GM21390 (cell line): Measurements from ENCODE around the gene WDR35.
A peak's percentile ranks its signal among the peaks of the same experiment; 100 is the strongest.
"Not testable (repeated sequence)": the region's sequence is repeated elsewhere in the genome, so short reads cannot be mapped to it uniquely, and the experiment has no call there.

ENCODE experiments used
- ATAC-seq: cut with Tn5 transposase; IDR thresholded peaks from one replicate; pipeline ENCODE4 v1.9.1; 2021; ENCODE audit not compliant: unreplicated experiment

Gene WDR35

GRCh38 chr2:19897623-19898245 lies 92.2 kb downstream of the WDR35 start:
- no peak for ATAC-seq

GRCh38 chr2:19895535-19895934 lies 94.4 kb downstream of the WDR35 start:
- no peak for ATAC-seq

DNA sequence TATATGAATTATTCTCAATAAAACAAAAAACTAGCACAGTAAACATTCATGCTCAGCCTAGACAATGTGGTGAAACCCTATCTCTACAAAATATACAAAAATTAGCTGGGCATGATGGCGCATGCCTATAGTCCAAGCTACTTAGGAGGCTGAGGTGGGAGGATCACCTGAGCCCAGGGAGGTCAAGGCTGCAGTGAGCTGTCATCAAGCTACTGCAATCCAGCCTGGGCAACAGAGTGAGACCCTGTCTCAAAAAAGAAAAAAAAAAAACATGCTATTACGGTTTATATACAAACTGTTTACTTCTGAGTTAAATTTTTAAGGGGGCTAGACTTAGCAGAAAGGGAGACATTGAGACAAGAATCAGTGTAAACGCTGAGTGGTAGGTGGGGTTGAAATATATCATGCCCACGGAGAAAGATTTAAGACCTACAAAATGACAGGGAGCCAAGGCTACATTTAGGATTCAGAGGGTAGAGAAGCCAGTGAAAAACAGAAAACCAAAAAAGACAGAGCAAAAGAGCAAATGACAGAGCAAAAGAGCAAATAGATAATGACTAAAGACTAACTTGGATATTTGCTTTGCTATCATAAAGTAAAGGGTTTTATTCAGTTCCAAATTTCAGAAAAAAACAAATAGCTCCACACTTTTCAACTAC lies 95.6 kb downstream of the WDR35 start:
- ATAC-seq = peak; percentile 26

DNA sequence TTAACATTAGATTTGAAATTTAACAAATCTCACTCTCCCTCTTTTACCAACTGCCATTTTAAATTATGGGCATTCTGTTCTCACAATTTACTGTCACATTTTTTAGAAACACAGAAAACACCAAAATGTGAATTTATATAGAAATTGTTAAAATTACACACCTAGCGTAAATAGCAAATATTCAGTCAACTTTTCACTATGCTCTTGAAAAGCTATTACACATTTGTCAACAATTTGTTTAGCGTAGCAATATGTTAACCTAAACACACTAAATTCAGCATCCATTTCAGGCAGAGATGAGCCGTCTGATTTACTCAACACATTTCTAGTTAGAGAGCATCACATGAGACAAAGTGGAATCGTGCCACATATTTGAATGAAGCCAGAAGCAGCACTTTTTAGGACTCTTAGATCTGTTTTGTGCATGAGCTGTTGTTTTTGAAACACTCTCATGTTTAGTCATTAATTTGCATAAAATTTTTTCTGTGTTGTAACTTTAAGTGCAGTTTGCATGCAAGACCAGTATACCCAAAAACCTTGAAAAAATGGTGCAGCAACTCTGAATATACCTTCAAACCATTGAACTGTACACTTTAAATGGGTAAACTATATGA lies 96.3 kb downstream of the WDR35 start:
- ATAC-seq = peak; percentile 69

DNA sequence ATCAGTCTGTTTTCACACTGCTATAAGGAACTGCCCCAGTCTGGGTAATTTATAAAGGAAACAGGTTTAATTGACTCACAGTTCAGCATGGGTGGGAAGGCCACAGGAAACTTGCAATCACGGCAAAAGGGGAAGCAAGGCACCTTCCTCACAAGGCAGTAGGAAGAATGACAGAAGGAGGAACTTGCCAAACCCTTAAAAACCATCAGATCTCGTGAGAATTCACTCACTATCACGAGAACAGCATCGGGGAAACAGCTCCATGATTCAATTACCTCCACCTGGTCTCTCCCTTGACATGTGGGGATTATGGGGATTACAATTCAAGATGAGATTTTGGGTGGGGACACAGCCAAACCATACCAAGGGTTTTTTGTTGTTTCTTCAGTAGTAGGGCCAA lies 97.9 kb downstream of the WDR35 start:
- not testable (repeated sequence) for ATAC-seq

DNA sequence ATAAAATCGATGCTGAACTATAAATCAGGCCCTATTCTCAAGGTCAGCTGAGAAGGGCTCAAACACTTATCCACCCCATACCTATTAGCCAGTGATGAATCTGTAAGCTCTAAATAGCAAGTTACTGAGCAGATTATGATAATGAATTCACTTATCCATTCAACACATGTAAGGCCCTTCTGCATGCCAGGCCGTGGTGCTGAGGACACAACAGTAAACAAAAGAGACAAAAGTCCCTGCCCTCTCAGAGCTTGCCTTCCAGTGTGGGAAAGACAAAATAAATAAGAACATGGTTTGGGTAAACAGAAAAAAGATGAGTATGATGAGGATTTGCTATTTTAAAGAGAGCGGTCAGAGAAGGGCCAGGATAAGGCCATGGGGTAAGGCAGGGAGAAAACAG lies 99.8 kb downstream of the WDR35 start:
- ATAC-seq = no peak

- ATAC-seq = no peak
Measured at GRCh38 chr2:19888831-19889230, 101.1 kb downstream of the WDR35 start.

GRCh38 chr2:19887510-19887909 lies 102.4 kb downstream of the WDR35 start:
- ATAC-seq = no peak

DNA sequence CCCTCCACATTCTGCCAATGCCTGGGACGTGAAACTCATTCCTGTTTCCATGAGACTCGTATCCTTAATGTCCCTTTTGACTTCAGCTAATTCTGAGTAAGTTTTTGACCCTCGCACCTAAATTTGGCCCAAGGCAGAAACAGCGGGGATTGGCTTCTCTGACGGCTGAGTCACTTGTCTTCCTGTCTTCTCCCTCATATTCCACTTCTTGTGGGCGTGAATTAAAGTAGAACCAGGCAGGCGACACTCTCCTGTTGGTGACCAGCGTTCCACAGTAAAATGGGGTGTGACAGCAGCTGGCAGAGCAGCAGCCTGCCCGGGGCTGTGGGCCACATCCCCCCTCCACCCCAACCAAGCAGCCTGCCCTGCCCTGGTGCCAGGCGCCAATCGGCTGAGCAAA lies 103.6 kb downstream of the WDR35 start:
- ATAC-seq = no peak

DNA sequence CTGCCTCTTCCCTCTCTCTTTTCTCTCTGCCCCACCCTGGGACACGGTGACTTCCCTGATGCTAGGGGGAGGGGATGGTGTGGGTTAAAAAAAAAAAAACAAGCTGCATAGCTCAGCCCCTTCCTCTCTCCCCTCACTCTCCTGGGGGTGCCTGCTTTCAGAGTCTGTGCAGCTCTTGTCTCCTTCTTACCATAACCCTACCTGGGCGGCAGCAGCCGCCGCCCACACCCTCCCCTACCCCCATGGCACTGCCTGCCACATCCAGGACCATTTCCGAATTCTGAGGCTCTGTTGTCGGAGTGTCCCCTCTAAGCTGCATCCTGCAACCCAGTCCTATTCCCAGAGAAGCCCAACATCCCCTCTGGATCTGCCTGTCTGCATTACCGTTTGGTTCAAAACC lies 104.1 kb downstream of the WDR35 start:
- no peak for ATAC-seq

GRCh38 chr2:19883971-19884720 lies 105.8 kb downstream of the WDR35 start:
- no peak for ATAC-seq

DNA sequence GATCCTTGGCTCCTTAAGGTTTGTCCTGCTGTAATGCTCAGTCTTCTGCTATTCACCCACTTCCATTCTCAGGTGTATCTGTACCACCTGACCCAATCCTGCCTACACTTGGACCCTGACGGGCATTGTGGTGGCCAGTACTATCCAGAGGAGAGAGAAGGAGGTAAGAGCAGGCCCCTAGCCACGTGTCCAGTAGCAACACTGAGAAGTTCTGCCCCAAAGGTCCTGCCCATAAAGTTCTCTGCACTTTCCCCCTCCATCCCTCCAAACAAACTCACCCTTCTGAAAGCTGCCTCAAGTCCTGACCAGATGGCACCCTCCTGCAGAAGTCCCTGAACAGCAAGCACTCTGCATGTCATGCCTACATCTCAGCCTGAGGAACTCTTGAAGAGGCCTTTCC lies 106.4 kb downstream of the WDR35 start:
- ATAC-seq = no peak

- no peak for ATAC-seq
Measured at GRCh38 chr2:19882286-19882685, 107.6 kb downstream of the WDR35 start.

GRCh38 chr2:19881908-19882265 lies 108.0 kb downstream of the WDR35 start:
- ATAC-seq = no peak

GRCh38 chr2:19881221-19881907 lies 108.5 kb downstream of the WDR35 start:
- no peak for ATAC-seq

GRCh38 chr2:19880191-19880590 lies 109.7 kb downstream of the WDR35 start:
- not testable (repeated sequence) for ATAC-seq

GRCh38 chr2:19879120-19879519 lies 110.8 kb downstream of the WDR35 start:
- ATAC-seq = no peak

DNA sequence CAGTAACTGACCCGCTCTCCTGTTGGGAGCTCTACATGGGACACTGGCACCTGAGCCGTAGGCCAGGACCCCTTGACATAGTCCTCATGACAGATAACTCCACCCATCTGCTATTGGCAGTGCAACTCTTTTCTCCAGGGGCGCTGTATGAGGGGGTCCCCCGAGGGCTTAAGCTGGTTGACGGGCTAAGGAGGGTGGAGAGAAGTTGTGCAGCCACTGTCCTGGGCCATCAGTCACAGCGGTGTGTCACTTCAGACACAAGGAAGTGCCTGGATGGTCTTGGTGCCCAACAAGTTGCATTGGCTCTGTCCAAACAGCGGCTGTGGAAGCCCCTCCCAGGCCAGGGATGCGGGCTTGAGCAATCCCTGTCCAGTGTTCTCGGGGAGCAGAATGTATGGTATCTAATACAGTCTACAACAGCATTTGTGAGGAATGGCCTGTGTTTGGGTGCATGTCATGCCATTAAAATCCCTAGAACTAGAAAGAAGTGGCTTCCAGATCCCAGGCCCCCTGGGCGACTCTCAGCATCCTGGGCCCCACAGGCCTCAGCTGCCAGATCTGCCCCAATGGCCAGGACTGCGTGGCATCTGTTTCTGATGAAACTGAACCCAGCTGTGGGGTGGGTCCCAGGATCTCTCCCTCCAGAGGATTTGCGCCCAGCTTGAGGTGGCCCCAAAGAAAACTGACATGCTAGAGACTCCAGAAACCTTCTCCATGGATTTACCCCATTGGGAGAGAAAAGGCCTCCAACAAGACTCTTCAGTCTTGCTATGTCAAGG lies 111.4 kb downstream of the WDR35 start:
- ATAC-seq = no peak

GRCh38 chr2:19876751-19877150 lies 113.2 kb downstream of the WDR35 start:
- no peak for ATAC-seq

- no peak for ATAC-seq
Measured at GRCh38 chr2:19875280-19875679, 114.6 kb downstream of the WDR35 start.

DNA sequence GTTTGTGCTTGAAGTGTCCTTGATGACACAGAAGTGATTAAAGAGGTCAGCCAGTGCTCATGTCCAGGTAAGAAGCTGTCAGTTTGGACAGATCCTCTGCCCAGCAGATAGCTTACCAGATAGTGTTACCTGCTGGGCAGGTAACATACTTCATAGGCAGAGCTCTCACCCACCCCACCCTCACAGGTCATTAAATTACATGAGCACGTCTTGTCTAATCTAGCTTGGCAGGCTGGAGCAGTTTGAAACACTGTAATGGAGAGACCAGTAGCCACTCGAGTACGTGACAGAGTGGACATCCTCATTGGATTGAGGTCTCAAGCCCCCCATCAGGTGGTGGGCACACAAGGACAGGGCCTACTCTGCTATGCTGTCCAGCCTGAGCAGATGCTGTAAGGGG lies 115.2 kb downstream of the WDR35 start:
- ATAC-seq = no peak
